Measurements from ENCODE around the gene CBLB.

Gene CBLB

GRCh38 chr3:105869861-105870755, 1.3 kb upstream of the CBLB start:
- no peak for DNase-seq (ENCODE audit: low read depth)

- no peak for DNase-seq (ENCODE audit: low read depth)
Measured at GRCh38 chr3:105869531-105869833, 670 bp upstream of the CBLB start.

GRCh38 chr3:105868431-105868741, 426 bp downstream of the CBLB start:
- DNase-seq (ENCODE audit: low read depth), result peak; percentile 1

- DNase-seq (ENCODE audit: low read depth), result no peak
Measured at GRCh38 chr3:105867712-105868430, 941 bp downstream of the CBLB start.

- no peak for DNase-seq (ENCODE audit: low read depth)
Measured at GRCh38 chr3:105866656-105867653, 1.9 kb downstream of the CBLB start.

GRCh38 chr3:105865867-105866350, 2.9 kb downstream of the CBLB start:
- DNase-seq (ENCODE audit: low read depth), result no peak

GRCh38 chr3:105865016-105865623, 3.7 kb downstream of the CBLB start:
- no peak for DNase-seq (ENCODE audit: low read depth)

GRCh38 chr3:105864212-105864611, 4.6 kb downstream of the CBLB start:
- DNase-seq (ENCODE audit: low read depth), result no peak

- no peak for DNase-seq (ENCODE audit: low read depth)
Measured at GRCh38 chr3:105863608-105864007, 5.2 kb downstream of the CBLB start.

- DNase-seq (ENCODE audit: low read depth), result no peak
Measured at GRCh38 chr3:105862217-105862616, 6.6 kb downstream of the CBLB start.

- no peak for DNase-seq (ENCODE audit: low read depth)
Measured at GRCh38 chr3:105860641-105861040, 8.2 kb downstream of the CBLB start.

GRCh38 chr3:105858017-105858416, 10.8 kb downstream of the CBLB start:
- no peak for DNase-seq (ENCODE audit: low read depth)

- no peak for DNase-seq (ENCODE audit: low read depth)
Measured at GRCh38 chr3:105857601-105858000, 11.2 kb downstream of the CBLB start.

- no peak for DNase-seq (ENCODE audit: low read depth)
Measured at GRCh38 chr3:105856605-105857004, 12.2 kb downstream of the CBLB start.

- DNase-seq (ENCODE audit: low read depth), result no peak
Measured at GRCh38 chr3:105853801-105854432, 14.9 kb downstream of the CBLB start.

- no peak for DNase-seq (ENCODE audit: low read depth)
Measured at GRCh38 chr3:105851582-105851981, 17.2 kb downstream of the CBLB start.

- DNase-seq (ENCODE audit: low read depth), result no peak
Measured at GRCh38 chr3:105851176-105851575, 17.6 kb downstream of the CBLB start.

GRCh38 chr3:105850593-105850992, 18.2 kb downstream of the CBLB start:
- DNase-seq (ENCODE audit: low read depth), result no peak

GRCh38 chr3:105848821-105849220, 20.0 kb downstream of the CBLB start:
- DNase-seq (ENCODE audit: low read depth), result no peak

GRCh38 chr3:105847865-105848264, 20.9 kb downstream of the CBLB start:
- DNase-seq (ENCODE audit: low read depth), result no peak

- DNase-seq (ENCODE audit: low read depth), result no peak
Measured at GRCh38 chr3:105847452-105847851, 21.4 kb downstream of the CBLB start.
